HepG2 (cell line): ENCODE data around the gene KANSL1L. TPM values are rescaled to one million over a fixed set of nuclear protein-coding genes. Genes with fewer than 3 reads are reported as not detected.

ENCODE experiments used
- ATAC-seq: fragments of 200-7000 bp; cut with Tn5 transposase; 3 replicates; pipeline ENCODE4 v1.9.1; 2020; ENCODE audit warnings: mild to moderate bottlenecking, moderate library complexity
- BruUV-seq: library from RNA; stranded (reverse); fragments of 400-500 nt; replicated peaks from 2 replicates; lab custom pipeline; 2021; lab: Mats Ljungman, UMichigan
- CTCF ChIA-PET: fragments of 300-600 bp; formaldehyde crosslinking; extraction: SDS; loops from one replicate; lab custom pipeline; 2021; ENCODE audit warnings: low total read pairs, inconsistent platforms, low intra/inter-chr PET ratio; lab: Yijun Ruan, JAX
- POLR2A ChIA-PET: fragments of 350-600 bp; sonication (Branson Sonifier 250); formaldehyde crosslinking; loops from one replicate; lab custom pipeline; 2020; ENCODE audit warnings: antibody characterized with exemption, inconsistent platforms; lab: Yijun Ruan, JAX
- DNase-seq: peaks from one replicate; pipeline ENCODE4 v3.0.0-alpha.2; 2015; ENCODE audit warnings: low spot score
- FAIRE-seq: peaks from 3 replicates; lab custom pipeline; 2011; peaks lifted over from hg19 to GRCh38; lab: Jason Lieb, UNC
- H2AFZ ChIP-seq: one replicate; pipeline ENCODE4 v1.6.1; 2011; ENCODE audit warnings: low read length, inconsistent platforms
- H3K27ac ChIP-seq: fragments of 300-600 bp; 3 replicates; pipeline ENCODE4 v1.8.0; 2011; ENCODE audit warnings: mixed run types, mild to moderate bottlenecking, mixed read lengths, low read length, inconsistent platforms; ENCODE audit not compliant: insufficient read depth; ENCODE audit errors: extremely low read length
- H3K27me3 ChIP-seq, 2 experiments: fragments of 200-600 bp in 1 of 2; 2 replicates in 1 of 2; 3 replicates in 1 of 2; pipeline versions ENCODE4 v1.6.0 to v1.8.0; 2011; ENCODE audit warnings: low read length in 2 of 2, mild to moderate bottlenecking in 2 of 2, moderate library complexity in 2 of 2, inconsistent platforms in 1 of 2; ENCODE audit not compliant: insufficient read depth in 2 of 2, control insufficient read depth in 1 of 2
- H3K36me3 ChIP-seq, 2 experiments: fragments of 200-600 bp in 1 of 2; replicated peaks in 1 of 2; 2 replicates in 1 of 2; 3 replicates in 1 of 2; pipeline versions ENCODE4 v1.5.1 to v1.8.0; 2011; ENCODE audit warnings: low read length in 2 of 2, inconsistent platforms in 1 of 2; ENCODE audit not compliant: insufficient read depth in 2 of 2, control insufficient read depth in 1 of 2
- H3K4me1 ChIP-seq: 2 replicates; pipeline ENCODE4 v1.5.1; 2012; ENCODE audit warnings: low read length, inconsistent platforms; ENCODE audit not compliant: insufficient read depth
- H3K4me2 ChIP-seq: 2 replicates; pipeline ENCODE4 v1.6.0; 2011; ENCODE audit warnings: low read depth, low read length, inconsistent platforms
- H3K4me3 ChIP-seq, 3 experiments: fragments of 200-600 bp in 1 of 3; sonication (generic), shearing (Covaris generic) in 1 of 3; replicated peaks in 1 of 3; 2 replicates each; pipeline ENCODE4 v1.5.1; 2011 to 2016; ENCODE audit warnings: low read length in 3 of 3, inconsistent platforms in 2 of 3, low read depth in 2 of 3, mild to moderate bottlenecking in 2 of 3, control low read depth in 1 of 3, mixed read lengths in 1 of 3; ENCODE audit not compliant: insufficient read depth in 1 of 3
- H3K79me2 ChIP-seq: one replicate; pipeline ENCODE4 v1.6.1; 2011; ENCODE audit warnings: low read length, inconsistent platforms; ENCODE audit not compliant: insufficient read depth
- H3K9ac ChIP-seq: 2 replicates; pipeline ENCODE4 v1.6.0; 2011; ENCODE audit warnings: mild to moderate bottlenecking, low read depth, low read length, inconsistent platforms; ENCODE audit not compliant: insufficient read depth
- H3K9me3 ChIP-seq: 2 replicates; pipeline ENCODE4 v1.5.1; 2012; ENCODE audit warnings: mild to moderate bottlenecking, low read length
- H4K20me1 ChIP-seq: 2 replicates; pipeline ENCODE4 v1.6.0; 2011; ENCODE audit warnings: inconsistent platforms, mild to moderate bottlenecking, low read length, moderate library complexity; ENCODE audit not compliant: insufficient read depth
- AHR ChIP-seq: IDR thresholded peaks from 2 replicates; pipeline ENCODE4 v1.6.1; 2018; ENCODE audit warnings: missing genetic modification reagents, missing compliant biosample characterization
- MLLT10 ChIP-seq: sonication (generic); formaldehyde crosslinking; IDR thresholded peaks from 2 replicates; pipeline ENCODE4 v1.4.0; 2020; ENCODE audit warnings: missing genetic modification reagents
- NR2F1 ChIP-seq, 2 experiments: fragments of 450-650 bp in 1 of 2; formaldehyde crosslinking in 1 of 2; IDR thresholded peaks; 2 replicates each; pipeline versions ENCODE4 v1.5.0 to v1.6.1; 2016 to 2020; ENCODE audit warnings: mild to moderate bottlenecking in 1 of 2, missing compliant biosample characterization in 1 of 2, missing genetic modification reagents in 1 of 2, moderate library complexity in 1 of 2
- PHF8 ChIP-seq: sonication (generic); formaldehyde crosslinking; IDR thresholded peaks from 2 replicates; pipeline ENCODE4 v1.5.0; 2020; ENCODE audit warnings: missing genetic modification reagents
- PITX1 ChIP-seq: sonication (generic); formaldehyde crosslinking; IDR thresholded peaks from 2 replicates; pipeline ENCODE4 v1.5.1; 2020; ENCODE audit warnings: mild to moderate bottlenecking, missing genetic modification reagents
- ZBTB42 ChIP-seq: sonication (generic); formaldehyde crosslinking; IDR thresholded peaks from 2 replicates; pipeline ENCODE4 v1.5.0; 2020; ENCODE audit warnings: mild to moderate bottlenecking, missing genetic modification reagents
- ZNF263 ChIP-seq: sonication (generic); formaldehyde crosslinking; IDR thresholded peaks from 2 replicates; pipeline ENCODE4 v1.4.0; 2020; ENCODE audit warnings: missing genetic modification reagents
- ZNF589 ChIP-seq: sonication (generic); formaldehyde crosslinking; conservative IDR thresholded peaks from 2 replicates; pipeline ENCODE4 v1.8.0; 2022; ENCODE audit warnings: mild to moderate bottlenecking, moderate library complexity, missing genetic modification reagents
- ZNF614 ChIP-seq: IDR thresholded peaks from 2 replicates; pipeline ENCODE4 v1.6.1; 2018; ENCODE audit warnings: missing biosample characterization, missing genetic modification reagents, inconsistent platforms, borderline replicate concordance
- ZNF777 ChIP-seq: sonication (generic); formaldehyde crosslinking; IDR thresholded peaks from 2 replicates; pipeline ENCODE4 v1.4.0; 2020; ENCODE audit warnings: missing genetic modification reagents
- ZNF780A ChIP-seq: sonication (generic); formaldehyde crosslinking; IDR thresholded peaks from 2 replicates; pipeline ENCODE4 v1.8.0; 2022; ENCODE audit warnings: mild to moderate bottlenecking, missing genetic modification reagents, moderate library complexity
- whole genome bisulfite sequencing: methylation state at CpG from one replicate; pipeline ENCODE4 v1.1.6; 2017; ENCODE audit warnings: low lambda C conversion rate; 5-methylcytosine and 5-hydroxymethylcytosine counted together
- in situ Hi-C: cut with HindIII; loops from 2 replicates; pipeline ENCODE4 v1.10.0; 2017; ENCODE audit warnings: low pct_unique_long_range_greater_than_20kb; ENCODE audit not compliant: extremely low pct_ligation_motif_present
- intact Hi-C: fragments of 100-400 bp; cut with micrococcal nuclease; formaldehyde crosslinking; loops from one replicate; pipeline ENCODE4 v1.10.0; 2022; ENCODE audit not compliant: unreplicated experiment
- polyA plus RNA-seq, 8 experiments: library from polyadenylated mRNA; depleted of rRNA in 3 of 8; stranded (reverse) in 7 of 8; unstranded in 1 of 8; fragments of >200 nt; fragmentation: Illumina TruSeq in 4 of 8; extraction: Trizol in 4 of 8; gene quantifications; 2 replicates each; pipeline versions ENCODE4 v1.2.1 to v1.2.3, GENCODE V29; 2011 to 2016; ENCODE audit warnings: low read depth in 4 of 8, missing spikeins in 1 of 8, mixed read lengths in 1 of 8; ENCODE audit not compliant: insufficient read depth in 1 of 8
- total RNA-seq, 5 experiments: library from RNA; depleted of rRNA; stranded (reverse); fragments of >200 nt; fragmentation: Illumina TruSeq; extraction: Trizol; gene quantifications; 2 replicates each; pipeline ENCODE4 v1.2.3, GENCODE V29; 2016; ENCODE audit warnings: low read depth in 1 of 5
- TF ChIP-seq, protein P1 (sequence below): sonication (generic); formaldehyde crosslinking; IDR thresholded peaks from 2 replicates; pipeline ENCODE4 v1.4.0; 2020; ENCODE audit warnings: missing genetic modification reagents, borderline replicate concordance
- TF ChIP-seq, protein P2 (sequence below): sonication (generic); formaldehyde crosslinking; IDR thresholded peaks from 2 replicates; pipeline ENCODE4 v1.4.0; 2020; ENCODE audit warnings: missing genetic modification reagents
- TF ChIP-seq, protein P3 (sequence below): sonication (generic); formaldehyde crosslinking; IDR thresholded peaks from 2 replicates; pipeline ENCODE4 v1.8.0; 2022; ENCODE audit warnings: missing genetic modification reagents, mild to moderate bottlenecking, borderline replicate concordance

KANSL1L gene
- total and polyA plus RNA-seq, 2 of the 13 experiments (the other 11 are each of a cell fraction or from before 2014, with no cell fraction given), result 5.4 to 10.3 TPM

DNA sequence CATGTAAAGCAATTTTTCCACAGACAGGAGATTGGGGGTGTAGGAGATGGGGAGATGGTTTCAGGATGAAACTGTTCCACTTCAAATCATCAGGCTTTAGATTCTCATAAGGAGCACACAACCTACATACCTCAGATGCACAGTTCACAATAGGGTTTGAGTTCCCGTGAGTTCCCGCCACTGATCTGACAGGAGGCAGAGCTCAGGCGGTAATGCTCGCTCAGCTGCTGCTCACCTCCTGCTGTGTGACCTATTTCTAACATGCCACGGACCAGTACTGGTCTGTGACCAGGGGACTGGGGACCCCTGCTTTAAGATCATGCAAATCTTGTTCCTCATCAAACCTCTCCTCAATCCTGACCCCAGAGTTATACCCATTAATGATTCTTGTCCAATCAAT lies 98.7 kb downstream of the KANSL1L start (continued):
- TF ChIP-seq, protein P1, sequence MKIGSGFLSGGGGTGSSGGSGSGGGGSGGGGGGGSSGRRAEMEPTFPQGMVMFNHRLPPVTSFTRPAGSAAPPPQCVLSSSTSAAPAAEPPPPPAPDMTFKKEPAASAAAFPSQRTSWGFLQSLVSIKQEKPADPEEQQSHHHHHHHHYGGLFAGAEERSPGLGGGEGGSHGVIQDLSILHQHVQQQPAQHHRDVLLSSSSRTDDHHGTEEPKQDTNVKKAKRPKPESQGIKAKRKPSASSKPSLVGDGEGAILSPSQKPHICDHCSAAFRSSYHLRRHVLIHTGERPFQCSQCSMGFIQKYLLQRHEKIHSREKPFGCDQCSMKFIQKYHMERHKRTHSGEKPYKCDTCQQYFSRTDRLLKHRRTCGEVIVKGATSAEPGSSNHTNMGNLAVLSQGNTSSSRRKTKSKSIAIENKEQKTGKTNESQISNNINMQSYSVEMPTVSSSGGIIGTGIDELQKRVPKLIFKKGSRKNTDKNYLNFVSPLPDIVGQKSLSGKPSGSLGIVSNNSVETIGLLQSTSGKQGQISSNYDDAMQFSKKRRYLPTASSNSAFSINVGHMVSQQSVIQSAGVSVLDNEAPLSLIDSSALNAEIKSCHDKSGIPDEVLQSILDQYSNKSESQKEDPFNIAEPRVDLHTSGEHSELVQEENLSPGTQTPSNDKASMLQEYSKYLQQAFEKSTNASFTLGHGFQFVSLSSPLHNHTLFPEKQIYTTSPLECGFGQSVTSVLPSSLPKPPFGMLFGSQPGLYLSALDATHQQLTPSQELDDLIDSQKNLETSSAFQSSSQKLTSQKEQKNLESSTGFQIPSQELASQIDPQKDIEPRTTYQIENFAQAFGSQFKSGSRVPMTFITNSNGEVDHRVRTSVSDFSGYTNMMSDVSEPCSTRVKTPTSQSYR, result no peak
- TF ChIP-seq, all 625 proteins: peak for 0

DNA sequence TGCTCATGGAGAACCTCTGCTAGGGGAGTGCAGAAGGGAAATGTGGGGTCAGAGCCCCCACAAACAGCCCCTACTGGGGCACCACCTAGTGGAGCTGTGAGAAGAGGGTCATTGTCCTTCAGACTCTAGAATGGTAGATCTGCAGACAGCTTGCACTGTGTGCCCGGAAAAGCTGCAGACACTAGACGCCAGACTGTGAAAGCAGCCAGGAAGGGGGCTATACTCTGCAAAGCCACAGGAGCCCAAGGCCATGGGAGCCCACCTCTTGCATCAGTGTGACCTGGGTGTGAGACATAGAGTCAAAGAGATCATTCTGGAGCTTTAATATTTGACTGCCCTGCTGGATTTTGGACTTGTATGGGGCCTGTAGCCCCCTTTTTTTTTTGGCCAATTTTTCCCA lies 107.9 kb downstream of the KANSL1L start:
- WGBS, result 73% methylated on average over 2 of the region's 2 CpGs
- Histone ChIP-seq H4K20me1 (no peaks in the 10 kb centered on the region; the same call in 1 of the 2 replicates), H3K27me3 (no peaks in the 10 kb centered on the region), H3K36me3 (no peaks in the 10 kb centered on the region), H2AFZ (no peak overlapping the region), H3K4me2 (no peak overlapping the region), H3K27ac (no peak overlapping the region), H3K4me3 (no peak overlapping the region), H3K79me2 (no peaks in the 10 kb centered on the region), H3K4me1 (0 out of 2 replicates have a peak, but pooled peaks cover 9% of the 10 kb centered on the region), H3K9me3 (no peaks in the 10 kb centered on the region), H3K9ac (no peak overlapping the region)
- BruUV-seq, result no TSS peak
- POLR2A ChIA-PET, result no interaction called here
- CTCF ChIA-PET, result no interaction called here
- FAIRE-seq, result no peak
- in situ Hi-C loops, result no loop called here
- peak; percentile 63 for ATAC-seq
- intact Hi-C loops, result no loop called here
- no peak for DNase-seq
- TF ChIP-seq ZNF780A (CRISPR knock-in tag) (no peak), PHF8 (no peak), ZNF777 (CRISPR knock-in tag) (no peak), AHR (CRISPR knock-in tag) (no peak), ZNF614 (CRISPR knock-in tag) (no peak), MLLT10 (CRISPR knock-in tag) (no peak), NR2F1 (CRISPR knock-in tag; IDR thresholded peaks at IDR 0.05) (no peak), ZNF589 (CRISPR knock-in tag) (no peak), ZBTB42 (no peak), ZNF263 (CRISPR knock-in tag) (no peak), PITX1 (CRISPR knock-in tag) (no peak)
- TF ChIP-seq, protein P2, sequence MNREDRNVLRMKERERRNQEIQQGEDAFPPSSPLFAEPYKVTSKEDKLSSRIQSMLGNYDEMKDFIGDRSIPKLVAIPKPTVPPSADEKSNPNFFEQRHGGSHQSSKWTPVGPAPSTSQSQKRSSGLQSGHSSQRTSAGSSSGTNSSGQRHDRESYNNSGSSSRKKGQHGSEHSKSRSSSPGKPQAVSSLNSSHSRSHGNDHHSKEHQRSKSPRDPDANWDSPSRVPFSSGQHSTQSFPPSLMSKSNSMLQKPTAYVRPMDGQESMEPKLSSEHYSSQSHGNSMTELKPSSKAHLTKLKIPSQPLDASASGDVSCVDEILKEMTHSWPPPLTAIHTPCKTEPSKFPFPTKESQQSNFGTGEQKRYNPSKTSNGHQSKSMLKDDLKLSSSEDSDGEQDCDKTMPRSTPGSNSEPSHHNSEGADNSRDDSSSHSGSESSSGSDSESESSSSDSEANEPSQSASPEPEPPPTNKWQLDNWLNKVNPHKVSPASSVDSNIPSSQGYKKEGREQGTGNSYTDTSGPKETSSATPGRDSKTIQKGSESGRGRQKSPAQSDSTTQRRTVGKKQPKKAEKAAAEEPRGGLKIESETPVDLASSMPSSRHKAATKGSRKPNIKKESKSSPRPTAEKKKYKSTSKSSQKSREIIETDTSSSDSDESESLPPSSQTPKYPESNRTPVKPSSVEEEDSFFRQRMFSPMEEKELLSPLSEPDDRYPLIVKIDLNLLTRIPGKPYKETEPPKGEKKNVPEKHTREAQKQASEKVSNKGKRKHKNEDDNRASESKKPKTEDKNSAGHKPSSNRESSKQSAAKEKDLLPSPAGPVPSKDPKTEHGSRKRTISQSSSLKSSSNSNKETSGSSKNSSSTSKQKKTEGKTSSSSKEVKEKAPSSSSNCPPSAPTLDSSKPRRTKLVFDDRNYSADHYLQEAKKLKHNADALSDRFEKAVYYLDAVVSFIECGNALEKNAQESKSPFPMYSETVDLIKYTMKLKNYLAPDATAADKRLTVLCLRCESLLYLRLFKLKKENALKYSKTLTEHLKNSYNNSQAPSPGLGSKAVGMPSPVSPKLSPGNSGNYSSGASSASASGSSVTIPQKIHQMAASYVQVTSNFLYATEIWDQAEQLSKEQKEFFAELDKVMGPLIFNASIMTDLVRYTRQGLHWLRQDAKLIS, result no peak
- TF ChIP-seq, protein P3, sequence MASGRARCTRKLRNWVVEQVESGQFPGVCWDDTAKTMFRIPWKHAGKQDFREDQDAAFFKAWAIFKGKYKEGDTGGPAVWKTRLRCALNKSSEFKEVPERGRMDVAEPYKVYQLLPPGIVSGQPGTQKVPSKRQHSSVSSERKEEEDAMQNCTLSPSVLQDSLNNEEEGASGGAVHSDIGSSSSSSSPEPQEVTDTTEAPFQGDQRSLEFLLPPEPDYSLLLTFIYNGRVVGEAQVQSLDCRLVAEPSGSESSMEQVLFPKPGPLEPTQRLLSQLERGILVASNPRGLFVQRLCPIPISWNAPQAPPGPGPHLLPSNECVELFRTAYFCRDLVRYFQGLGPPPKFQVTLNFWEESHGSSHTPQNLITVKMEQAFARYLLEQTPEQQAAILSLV (CRISPR knock-in tag), result no peak
